ENCODE measurements around the gene PARVG.

DNA sequence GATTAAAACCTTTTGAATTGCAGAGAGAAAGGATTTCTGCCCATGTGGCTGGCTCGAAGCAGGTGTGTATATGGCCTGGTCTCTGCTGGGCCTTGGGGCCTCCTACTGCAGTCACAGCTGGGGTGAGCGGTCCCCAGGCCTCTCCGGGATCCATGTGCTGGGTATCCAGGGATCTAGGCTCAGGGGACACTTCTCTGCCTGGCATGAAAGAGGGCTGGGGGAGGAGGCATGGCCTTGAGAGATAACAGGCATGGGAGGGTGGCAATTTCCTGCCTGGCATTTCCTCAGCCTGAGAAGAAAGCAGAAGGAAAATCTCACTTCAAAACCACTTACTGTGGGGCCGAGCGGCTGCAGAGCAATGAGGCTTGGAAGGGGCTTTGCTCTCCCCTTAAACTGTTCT is 20.3 kb upstream of the PARVG start:
- TF ChIP-seq, protein P1, sequence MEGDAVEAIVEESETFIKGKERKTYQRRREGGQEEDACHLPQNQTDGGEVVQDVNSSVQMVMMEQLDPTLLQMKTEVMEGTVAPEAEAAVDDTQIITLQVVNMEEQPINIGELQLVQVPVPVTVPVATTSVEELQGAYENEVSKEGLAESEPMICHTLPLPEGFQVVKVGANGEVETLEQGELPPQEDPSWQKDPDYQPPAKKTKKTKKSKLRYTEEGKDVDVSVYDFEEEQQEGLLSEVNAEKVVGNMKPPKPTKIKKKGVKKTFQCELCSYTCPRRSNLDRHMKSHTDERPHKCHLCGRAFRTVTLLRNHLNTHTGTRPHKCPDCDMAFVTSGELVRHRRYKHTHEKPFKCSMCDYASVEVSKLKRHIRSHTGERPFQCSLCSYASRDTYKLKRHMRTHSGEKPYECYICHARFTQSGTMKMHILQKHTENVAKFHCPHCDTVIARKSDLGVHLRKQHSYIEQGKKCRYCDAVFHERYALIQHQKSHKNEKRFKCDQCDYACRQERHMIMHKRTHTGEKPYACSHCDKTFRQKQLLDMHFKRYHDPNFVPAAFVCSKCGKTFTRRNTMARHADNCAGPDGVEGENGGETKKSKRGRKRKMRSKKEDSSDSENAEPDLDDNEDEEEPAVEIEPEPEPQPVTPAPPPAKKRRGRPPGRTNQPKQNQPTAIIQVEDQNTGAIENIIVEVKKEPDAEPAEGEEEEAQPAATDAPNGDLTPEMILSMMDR (IDR thresholded peaks at IDR 0.05 in 2 of 3, conservative IDR thresholded peaks at IDR 0.05 in 1 of 3; ENCODE audit: control insufficient read depth in 2 of 3, extremely low read depth in 1 of 3, insufficient read depth in 1 of 3, low read depth in 3 of 3, low read length in 3 of 3) = no peak
- TF ChIP-seq YY1 (IDR thresholded peaks at IDR 0.05; ENCODE audit: low read depth, low read length) (no peak), RFX5 (IDR thresholded peaks at IDR 0.05; ENCODE audit: low read depth, low read length) (no peak), POLR2A (IDR thresholded peaks at IDR 0.05; ENCODE audit: low read depth, low read length) (no peak), MYC (IDR thresholded peaks at IDR 0.05; ENCODE audit: insufficient read depth, insufficient read length, insufficient replicate concordance, low read length, severe bottlenecking) (no peak), EGR1 (IDR thresholded peaks at IDR 0.05; ENCODE audit: borderline replicate concordance in 1 of 2, low read depth in 2 of 2, low read length in 2 of 2) (no peak), MXI1 (IDR thresholded peaks at IDR 0.05; ENCODE audit: low read depth, low read length) (no peak), CHD4 (IDR thresholded peaks at IDR 0.05) (no peak), RUNX3 (IDR thresholded peaks at IDR 0.05; ENCODE audit: low read length) (no peak), SP1 (IDR thresholded peaks at IDR 0.05; ENCODE audit: low read depth, low read length) (no peak), BCL11A (IDR thresholded peaks at IDR 0.05; ENCODE audit: low read depth, low read length) (no peak)
- TF ChIP-seq, protein P2, sequence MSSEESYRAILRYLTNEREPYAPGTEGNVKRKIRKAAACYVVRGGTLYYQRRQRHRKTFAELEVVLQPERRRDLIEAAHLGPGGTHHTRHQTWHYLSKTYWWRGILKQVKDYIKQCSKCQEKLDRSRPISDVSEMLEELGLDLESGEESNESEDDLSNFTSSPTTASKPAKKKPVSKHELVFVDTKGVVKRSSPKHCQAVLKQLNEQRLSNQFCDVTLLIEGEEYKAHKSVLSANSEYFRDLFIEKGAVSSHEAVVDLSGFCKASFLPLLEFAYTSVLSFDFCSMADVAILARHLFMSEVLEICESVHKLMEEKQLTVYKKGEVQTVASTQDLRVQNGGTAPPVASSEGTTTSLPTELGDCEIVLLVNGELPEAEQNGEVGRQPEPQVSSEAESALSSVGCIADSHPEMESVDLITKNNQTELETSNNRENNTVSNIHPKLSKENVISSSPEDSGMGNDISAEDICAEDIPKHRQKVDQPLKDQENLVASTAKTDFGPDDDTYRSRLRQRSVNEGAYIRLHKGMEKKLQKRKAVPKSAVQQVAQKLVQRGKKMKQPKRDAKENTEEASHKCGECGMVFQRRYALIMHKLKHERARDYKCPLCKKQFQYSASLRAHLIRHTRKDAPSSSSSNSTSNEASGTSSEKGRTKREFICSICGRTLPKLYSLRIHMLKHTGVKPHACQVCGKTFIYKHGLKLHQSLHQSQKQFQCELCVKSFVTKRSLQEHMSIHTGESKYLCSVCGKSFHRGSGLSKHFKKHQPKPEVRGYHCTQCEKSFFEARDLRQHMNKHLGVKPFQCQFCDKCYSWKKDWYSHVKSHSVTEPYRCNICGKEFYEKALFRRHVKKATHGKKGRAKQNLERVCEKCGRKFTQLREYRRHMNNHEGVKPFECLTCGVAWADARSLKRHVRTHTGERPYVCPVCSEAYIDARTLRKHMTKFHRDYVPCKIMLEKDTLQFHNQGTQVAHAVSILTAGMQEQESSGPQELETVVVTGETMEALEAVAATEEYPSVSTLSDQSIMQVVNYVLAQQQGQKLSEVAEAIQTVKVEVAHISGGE (CRISPR knock-in tag; IDR thresholded peaks at IDR 0.05) = no peak

All from GM12878 (cell line).